Measurements from ENCODE around the gene CCDC71L.

CCDC71L gene

DNA sequence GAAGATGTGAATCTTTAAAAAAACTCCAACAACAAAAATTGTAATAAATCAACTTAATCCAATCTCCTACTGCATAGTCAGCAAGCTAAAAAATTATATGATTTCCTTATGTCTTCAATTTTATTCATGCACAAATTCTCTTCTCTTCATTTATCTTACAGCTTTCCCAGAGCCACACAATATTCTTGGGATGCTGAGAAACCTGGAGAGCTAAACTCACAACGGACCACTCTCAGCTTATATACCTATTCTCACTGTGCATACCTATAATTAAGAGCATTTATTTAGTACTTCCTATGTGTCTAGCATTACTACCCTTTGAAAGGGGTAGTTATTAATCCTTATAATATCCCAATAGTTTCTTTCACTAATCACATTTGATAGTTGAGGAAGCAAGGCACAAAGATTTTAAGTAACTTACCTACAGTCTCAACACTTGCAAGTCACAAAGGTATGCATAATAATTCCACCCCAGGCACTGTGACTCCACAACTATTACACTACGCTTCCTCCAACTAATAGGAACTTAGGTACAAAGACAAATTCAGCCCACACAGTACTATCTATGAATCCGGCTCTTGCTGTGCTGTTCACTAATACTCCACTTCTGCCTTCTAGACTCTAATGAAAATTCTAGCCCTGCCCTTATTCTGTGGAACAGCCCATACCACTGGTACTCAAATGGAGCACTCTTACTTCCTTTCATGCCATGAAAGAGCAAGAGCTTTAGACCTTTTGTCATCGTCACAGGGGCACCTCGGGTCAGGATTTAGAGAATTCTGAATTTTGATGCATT, 5.1 kb downstream of the CCDC71L start:
- DNase-seq (ENCODE audit: low spot score): no peak
- TF ChIP-seq, protein P1, sequence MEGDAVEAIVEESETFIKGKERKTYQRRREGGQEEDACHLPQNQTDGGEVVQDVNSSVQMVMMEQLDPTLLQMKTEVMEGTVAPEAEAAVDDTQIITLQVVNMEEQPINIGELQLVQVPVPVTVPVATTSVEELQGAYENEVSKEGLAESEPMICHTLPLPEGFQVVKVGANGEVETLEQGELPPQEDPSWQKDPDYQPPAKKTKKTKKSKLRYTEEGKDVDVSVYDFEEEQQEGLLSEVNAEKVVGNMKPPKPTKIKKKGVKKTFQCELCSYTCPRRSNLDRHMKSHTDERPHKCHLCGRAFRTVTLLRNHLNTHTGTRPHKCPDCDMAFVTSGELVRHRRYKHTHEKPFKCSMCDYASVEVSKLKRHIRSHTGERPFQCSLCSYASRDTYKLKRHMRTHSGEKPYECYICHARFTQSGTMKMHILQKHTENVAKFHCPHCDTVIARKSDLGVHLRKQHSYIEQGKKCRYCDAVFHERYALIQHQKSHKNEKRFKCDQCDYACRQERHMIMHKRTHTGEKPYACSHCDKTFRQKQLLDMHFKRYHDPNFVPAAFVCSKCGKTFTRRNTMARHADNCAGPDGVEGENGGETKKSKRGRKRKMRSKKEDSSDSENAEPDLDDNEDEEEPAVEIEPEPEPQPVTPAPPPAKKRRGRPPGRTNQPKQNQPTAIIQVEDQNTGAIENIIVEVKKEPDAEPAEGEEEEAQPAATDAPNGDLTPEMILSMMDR (IDR thresholded peaks at IDR 0.05; ENCODE audit: extremely low read depth, missing control alignments): no peak

DNA sequence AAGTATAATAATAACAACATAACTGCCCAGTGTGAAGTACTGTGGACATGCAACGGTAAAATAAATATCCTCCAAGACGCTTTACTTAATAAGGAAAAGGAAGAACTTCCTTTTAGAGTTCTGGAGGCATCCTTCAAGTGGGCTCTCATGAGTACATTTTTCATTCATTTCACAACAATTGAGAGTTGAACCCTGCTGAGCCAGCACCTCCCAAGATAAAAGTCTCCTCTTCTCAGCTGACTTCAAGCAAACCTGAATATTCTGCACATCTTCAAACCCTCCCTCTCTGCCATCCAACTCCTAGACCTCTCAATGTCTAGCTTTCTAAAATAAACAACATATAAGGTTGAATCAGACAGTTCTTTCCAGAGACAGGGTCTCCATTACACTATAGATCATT, 7.5 kb downstream of the CCDC71L start:
- TF ChIP-seq, protein P1 (IDR thresholded peaks at IDR 0.05; ENCODE audit: extremely low read depth, missing control alignments): no peak
- DNase-seq (ENCODE audit: low spot score): no peak

DNA sequence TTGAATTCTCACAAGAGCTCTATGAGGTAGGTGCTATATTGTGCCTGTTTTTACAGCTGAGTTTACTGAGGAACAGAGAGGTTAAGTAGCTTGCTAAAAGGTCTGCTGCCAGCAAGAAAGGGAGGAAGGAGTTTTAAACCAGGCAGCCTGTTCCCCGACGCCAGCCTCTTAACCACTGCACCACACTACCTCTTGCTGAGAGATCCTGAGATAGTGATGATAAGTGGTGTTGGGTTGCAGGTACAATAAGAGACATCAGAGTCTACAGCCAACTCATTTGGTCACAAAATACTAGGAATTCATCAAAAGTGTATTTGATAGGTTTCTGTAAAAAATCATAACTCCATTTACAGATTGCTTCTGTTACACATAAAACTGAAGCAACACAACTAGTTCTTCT, 8.0 kb downstream of the CCDC71L start:
- DNase-seq (ENCODE audit: low spot score): no peak
- TF ChIP-seq, protein P1 (IDR thresholded peaks at IDR 0.05; ENCODE audit: extremely low read depth, missing control alignments): no peak

DNA sequence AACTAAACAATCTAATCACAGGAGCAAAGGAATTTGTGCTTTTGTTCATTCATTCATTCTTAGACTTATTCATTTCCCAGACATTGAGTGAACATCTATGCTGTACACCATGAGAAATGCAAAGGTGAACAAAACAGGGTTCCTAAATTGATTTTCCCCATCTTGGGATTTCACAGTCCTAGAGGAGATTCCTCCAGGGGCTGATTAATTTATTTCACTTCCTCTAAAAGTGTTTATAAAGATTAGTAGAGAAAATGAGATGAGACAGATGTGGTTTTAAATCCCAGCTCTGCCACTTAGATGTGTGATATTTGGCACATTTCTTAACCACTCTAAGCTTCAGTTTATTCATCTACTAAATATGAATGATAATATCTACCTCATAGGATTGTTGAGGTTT, 8.9 kb downstream of the CCDC71L start:
- no peak for DNase-seq (ENCODE audit: low spot score)
- TF ChIP-seq, protein P1 (IDR thresholded peaks at IDR 0.05; ENCODE audit: extremely low read depth, missing control alignments): no peak

DNA sequence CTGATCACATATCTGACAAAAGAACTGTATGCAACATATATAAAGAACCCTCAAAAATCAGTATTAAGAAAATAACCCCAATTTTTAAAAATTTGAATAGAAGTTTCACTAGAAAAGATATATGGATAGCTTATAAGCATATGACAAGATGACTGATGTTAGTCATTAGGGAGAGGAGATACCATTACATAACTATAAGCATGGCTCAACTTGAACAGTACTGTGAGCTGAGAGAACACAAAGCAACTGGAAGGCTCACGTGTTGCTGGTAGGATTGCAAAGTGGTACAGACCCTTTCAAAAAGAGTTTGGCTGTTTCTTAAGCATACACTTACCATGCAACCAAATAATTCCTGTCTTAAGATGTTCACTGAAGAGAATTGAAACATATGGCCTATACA, 14.7 kb downstream of the CCDC71L start:
- TF ChIP-seq, protein P1 (IDR thresholded peaks at IDR 0.05; ENCODE audit: extremely low read depth, missing control alignments): no peak
- no peak for DNase-seq (ENCODE audit: low spot score)

DNA sequence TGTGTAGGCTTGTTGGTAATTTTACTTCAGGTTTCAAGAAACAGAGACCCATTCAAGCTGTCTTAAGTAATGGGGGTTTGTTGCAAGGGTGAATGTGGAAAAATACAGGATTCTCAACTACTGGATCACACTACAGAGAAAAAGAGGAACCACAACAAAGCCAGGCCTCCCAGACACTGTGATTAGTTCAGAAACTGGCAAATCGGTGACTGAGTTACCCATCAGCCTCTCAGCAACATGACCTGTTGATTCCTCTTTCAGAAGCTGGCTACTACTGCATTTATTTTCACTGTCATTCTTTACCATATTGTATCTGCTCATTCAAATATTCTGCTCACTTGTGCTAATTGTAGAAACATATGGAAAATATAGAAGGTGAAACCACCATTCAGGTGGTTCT, 16.0 kb downstream of the CCDC71L start:
- DNase-seq (ENCODE audit: low spot score): no peak
- TF ChIP-seq, protein P1 (IDR thresholded peaks at IDR 0.05; ENCODE audit: extremely low read depth, missing control alignments): no peak

DNA sequence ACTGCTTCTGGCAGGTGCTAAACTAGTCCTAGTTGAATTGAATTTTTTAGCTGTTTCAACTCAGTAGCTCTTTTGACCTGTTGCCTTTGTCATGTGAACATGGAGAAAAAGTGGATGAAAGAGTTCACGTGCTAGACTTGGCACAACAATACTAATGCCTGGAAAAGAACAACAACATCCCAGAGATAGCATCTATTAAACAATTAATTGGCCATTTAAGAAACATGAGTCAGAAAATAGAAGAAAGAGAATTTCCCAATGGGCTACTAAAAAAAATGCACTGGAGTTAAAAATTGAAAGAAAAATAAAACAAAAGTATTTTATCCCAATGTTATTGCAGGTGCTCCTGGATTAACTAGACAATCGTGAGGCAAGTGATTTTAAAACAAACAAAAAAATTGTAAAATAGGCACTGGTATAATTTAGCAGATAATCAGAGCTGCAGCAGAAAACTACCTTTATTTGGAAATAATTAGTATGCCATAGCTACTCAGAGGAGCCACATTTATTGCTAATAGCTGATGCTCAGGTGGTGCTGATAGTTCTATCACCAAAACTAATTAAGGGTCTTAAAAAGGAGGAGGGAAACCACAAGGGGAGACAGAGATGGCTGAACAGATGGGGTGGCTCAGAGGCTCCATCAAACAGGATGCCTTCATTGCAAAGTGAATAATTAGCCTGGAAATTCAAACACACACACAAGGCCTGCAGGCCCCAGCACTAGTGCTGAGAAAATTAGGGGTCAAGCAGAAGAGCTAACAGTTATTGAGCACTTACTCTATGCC, 17.6 kb downstream of the CCDC71L start:
- TF ChIP-seq, protein P1 (IDR thresholded peaks at IDR 0.05; ENCODE audit: extremely low read depth, missing control alignments): no peak
- no peak for DNase-seq (ENCODE audit: low spot score)

Measured in GM20000 (cell line).